A673 (cell line): ENCODE measurements around the gene FXR2.

ENCODE experiments used
- CTCF ChIP-seq: fragments of 300-800, 200-600 bp; sonication (generic); conservative IDR thresholded peaks from 2 replicates; pipeline ENCODE4 v1.5.1; 2017; ENCODE audit warnings: low read depth, mild to moderate bottlenecking, antibody characterized with exemption, low read length, moderate library complexity, mixed read lengths
- EZH2 ChIP-seq: fragments of 200-600 bp; sonication (generic); IDR thresholded peaks from 2 replicates; pipeline ENCODE4 v1.6.1; 2017; ENCODE audit warnings: borderline replicate concordance, low read depth, mild to moderate bottlenecking, mixed read lengths, antibody characterized with exemption, low read length; ENCODE audit not compliant: poor library complexity, severe bottlenecking

- TF ChIP-seq CTCF (no peak), EZH2 (no peak)
Measured at GRCh38 chr17:7556627-7557026, 58.1 kb downstream of the FXR2 start.
